ENCODE results near the gene SFMBT1. TPM values are rescaled to one million over a fixed set of nuclear protein-coding genes. Genes with fewer than 3 reads are reported as not detected.

The SFMBT1 gene
- total and polyA plus RNA-seq, 8 donors = 4.9 to 15.8 (median 12.8) TPM

- no peaks in the 10 kb centered on the region for H3K4me1 ChIP-seq
- no peak overlapping the region for H3K27ac ChIP-seq
- H3K4me3 ChIP-seq = no peak overlapping the region
- H3K27me3 ChIP-seq = no peaks in the 10 kb centered on the region
- intact Hi-C loops (cut with DNase I) = no loop called here
- no peak for TF ChIP-seq CTCF (IDR thresholded peaks at IDR 0.05)
- no peaks in the 10 kb centered on the region for H3K9me3 ChIP-seq
- FAIRE-seq = no peak
- ATAC-seq = no peak
- DNase-seq = no peak
- peaks cover 0 to 14% (median 4%) of the 10 kb centered on the region in 3 donors for H3K36me3 ChIP-seq
- WGBS, 2 donors = 95 to 96% methylated on average over 2 of the region's 2 CpGs
These were observed 119.3 kb downstream of the SFMBT1 start for GRCh38 chr3:52926554-52926953.

GRCh38 chr3:52925405-52926313 lies 120.2 kb downstream of the SFMBT1 start:
- peaks cover 3 to 23% (median 4%) of the 10 kb centered on the region in 3 donors for H3K36me3 ChIP-seq
- H3K4me1 ChIP-seq = no peaks in the 10 kb centered on the region
- H3K27ac ChIP-seq = no peak overlapping the region
- H3K9me3 ChIP-seq = no peaks in the 10 kb centered on the region
- no peak for FAIRE-seq
- TF ChIP-seq CTCF (IDR thresholded peaks at IDR 0.05) = no peak
- no peak for ATAC-seq
- no peaks in the 10 kb centered on the region for H3K27me3 ChIP-seq
- DNase-seq = no peak
- H3K4me3 ChIP-seq = no peak overlapping the region
- 83 to 89% methylated on average over 6 of the region's 6 CpGs for WGBS, 2 donors
- intact Hi-C loops (cut with DNase I) = no loop called here

GRCh38 chr3:52923963-52924362 lies 121.9 kb downstream of the SFMBT1 start:
- FAIRE-seq (no peak), ATAC-seq (no peak), DNase-seq (no peak)
- TF ChIP-seq CTCF (IDR thresholded peaks at IDR 0.05) = no peak
- no peaks in the 10 kb centered on the region for H3K9me3 ChIP-seq
- H3K4me3 ChIP-seq = no peak overlapping the region
- 91 to 94% methylated on average over 2 of the region's 2 CpGs for WGBS, 2 donors
- H3K36me3 ChIP-seq = peaks cover 3 to 32% (median 4%) of the 10 kb centered on the region in 3 donors
- H3K27me3 ChIP-seq = no peaks in the 10 kb centered on the region
- intact Hi-C loops (cut with DNase I) = no loop called here
- H3K4me1 ChIP-seq = no peaks in the 10 kb centered on the region
- no peak overlapping the region for H3K27ac ChIP-seq

- no peaks in the 10 kb centered on the region for H3K4me1 ChIP-seq
- no peak overlapping the region for H3K4me3 ChIP-seq
- H3K36me3 ChIP-seq = peaks cover 0 to 27% (median 3%) of the 10 kb centered on the region in 3 donors
- H3K27me3 ChIP-seq = no peaks in the 10 kb centered on the region
- DNase-seq (no peak), FAIRE-seq (no peak), ATAC-seq (no peak)
- no peaks in the 10 kb centered on the region for H3K9me3 ChIP-seq
- H3K27ac ChIP-seq = no peak overlapping the region
- 75 to 77% methylated on average over 2 of the region's 2 CpGs for WGBS, 2 donors
- intact Hi-C loops (cut with DNase I) = no loop called here
- no peak for TF ChIP-seq CTCF (IDR thresholded peaks at IDR 0.05)
These were observed 125.0 kb downstream of the SFMBT1 start for GRCh38 chr3:52920841-52921240.

- Histone ChIP-seq H3K36me3 (peaks cover 0 to 22% (median 3%) of the 10 kb centered on the region in 3 donors), H3K27ac (no peak overlapping the region), H3K27me3 (no peaks in the 10 kb centered on the region), H3K4me1 (peaks cover 0 to 7% (median 6%) of the 10 kb centered on the region in 3 donors), H3K4me3 (no peak overlapping the region), H3K9me3 (no peaks in the 10 kb centered on the region)
- WGBS, 2 donors = 36 to 37% methylated on average over 3 of the region's 3 CpGs
- intact Hi-C loops (cut with DNase I) = no loop called here
- FAIRE-seq (no peak), DNase-seq (no peak), ATAC-seq (no peak)
- no peak for TF ChIP-seq CTCF (IDR thresholded peaks at IDR 0.05)
These were observed 128.8 kb downstream of the SFMBT1 start for GRCh38 chr3:52917044-52917443.
